Ramos (cell line): ENCODE data around the gene AGAP3.

ENCODE experiments used
- in situ Hi-C: fragments of 300-500 bp; cut with MboI; formaldehyde crosslinking; loops from one replicate; pipeline ENCODE4 v1.14.3; 2022; ENCODE audit warnings: low sequenced_read_pairs; ENCODE audit not compliant: unreplicated experiment

The AGAP3 gene

GRCh38 chr7:151175793-151176311 is 89.6 kb downstream of the AGAP3 start:
- in situ Hi-C loops: no loop called here

DNA sequence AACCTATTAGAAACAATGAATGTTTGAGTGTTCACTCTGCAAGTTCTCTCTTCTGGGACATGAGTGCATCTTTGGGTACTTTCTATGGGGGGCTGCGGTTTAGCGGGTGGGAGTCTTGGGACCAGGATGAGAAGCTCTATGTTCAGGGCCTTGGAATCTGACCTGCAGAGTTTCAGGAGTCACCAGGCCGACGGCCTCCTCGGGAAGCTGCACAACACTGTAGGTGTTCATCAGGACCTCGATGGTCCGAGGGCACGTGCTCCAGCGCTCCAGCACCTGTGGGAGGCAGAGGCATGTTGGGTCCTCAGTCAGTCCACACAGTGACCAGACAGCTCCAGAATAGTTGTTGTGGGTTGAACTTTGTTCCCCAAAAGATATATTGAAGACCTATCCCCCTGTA is 90.1 kb downstream of the AGAP3 start:
- in situ Hi-C loops: no loop called here

GRCh38 chr7:151177310-151177709 is 91.0 kb downstream of the AGAP3 start:
- in situ Hi-C loops: no loop called here

DNA sequence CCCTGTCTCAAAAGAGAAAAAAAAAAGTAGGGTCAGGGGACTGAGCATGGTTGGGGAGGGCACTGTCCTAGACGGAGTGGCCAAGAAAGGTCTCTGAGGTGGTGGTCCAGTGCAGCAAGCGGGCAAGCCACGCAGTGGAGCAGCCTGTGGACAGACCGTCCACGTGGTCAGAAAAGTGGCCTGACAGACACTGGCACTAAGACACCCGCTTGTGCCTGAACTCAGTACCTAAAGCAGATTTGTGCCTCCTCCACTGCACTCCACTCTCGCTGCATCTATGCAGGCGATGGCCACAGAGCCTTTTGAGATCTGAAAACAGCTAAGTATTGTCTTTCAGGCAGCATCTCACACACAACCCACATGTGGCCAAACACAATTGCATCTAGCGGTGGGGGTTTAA is 92.0 kb downstream of the AGAP3 start:
- in situ Hi-C loops: no loop called here

DNA sequence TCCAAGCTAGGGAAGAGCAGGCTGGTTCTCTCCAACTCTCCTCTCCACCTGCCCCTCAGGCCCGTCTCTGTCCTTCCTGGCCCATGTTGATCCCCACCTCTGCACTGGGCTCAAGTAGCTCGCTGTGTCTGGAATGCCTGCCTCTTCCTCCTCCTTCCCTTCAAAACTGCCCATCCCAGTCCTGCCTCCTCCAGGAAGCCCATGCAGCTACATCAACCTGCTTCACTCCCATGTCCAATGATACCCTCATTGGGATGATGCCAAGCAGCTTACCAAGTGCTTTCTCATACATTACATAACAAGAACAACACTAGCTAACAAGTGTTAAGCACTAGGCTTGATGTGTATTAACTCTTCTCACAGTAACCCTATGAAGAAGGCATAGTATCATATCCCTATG is 92.6 kb downstream of the AGAP3 start:
- in situ Hi-C loops: no loop called here

- in situ Hi-C loops: no loop called here
Observed at GRCh38 chr7:151179287-151179860, 93.1 kb downstream of the AGAP3 start.

DNA sequence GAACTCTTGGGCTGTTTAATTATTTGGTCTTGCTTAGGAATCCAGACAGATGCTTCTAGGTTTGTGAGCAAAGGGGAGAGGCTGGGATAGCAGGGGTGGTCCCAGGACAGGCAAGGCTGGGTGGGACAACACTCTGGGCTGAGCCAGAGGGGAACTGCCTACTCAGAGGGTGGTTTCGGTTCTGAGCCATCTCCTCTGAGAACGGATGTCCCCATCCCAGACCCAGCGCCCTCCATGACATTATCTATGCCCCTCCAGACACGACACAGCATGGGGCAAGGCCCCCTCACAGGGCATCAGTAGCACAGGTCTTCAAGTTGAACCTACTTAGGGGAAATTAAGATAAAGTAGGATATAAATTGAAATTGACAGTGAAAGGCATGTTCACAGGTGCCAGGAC is 93.7 kb downstream of the AGAP3 start:
- in situ Hi-C loops: no loop called here

DNA sequence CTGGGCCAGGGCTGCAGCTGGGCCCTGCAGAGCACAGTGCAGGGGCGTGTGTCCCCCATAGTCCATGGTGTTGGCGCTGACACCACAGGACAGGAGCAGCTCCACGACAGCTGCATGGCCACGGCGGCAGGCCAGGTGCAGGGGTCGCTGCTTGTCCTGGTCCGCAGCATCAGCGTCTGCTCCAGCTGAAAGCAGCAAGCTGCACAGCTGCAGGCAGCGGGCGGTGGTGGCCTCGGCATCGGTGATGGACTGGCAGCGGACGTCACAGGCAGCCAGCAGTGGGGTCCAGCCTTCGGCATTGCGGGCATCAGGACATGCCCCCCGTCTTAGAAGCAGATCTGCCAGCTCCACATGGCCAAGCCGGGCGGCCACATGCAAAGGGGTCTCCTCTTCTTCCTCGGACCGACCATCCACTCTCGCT is 94.7 kb downstream of the AGAP3 start:
- in situ Hi-C loops: no loop called here

DNA sequence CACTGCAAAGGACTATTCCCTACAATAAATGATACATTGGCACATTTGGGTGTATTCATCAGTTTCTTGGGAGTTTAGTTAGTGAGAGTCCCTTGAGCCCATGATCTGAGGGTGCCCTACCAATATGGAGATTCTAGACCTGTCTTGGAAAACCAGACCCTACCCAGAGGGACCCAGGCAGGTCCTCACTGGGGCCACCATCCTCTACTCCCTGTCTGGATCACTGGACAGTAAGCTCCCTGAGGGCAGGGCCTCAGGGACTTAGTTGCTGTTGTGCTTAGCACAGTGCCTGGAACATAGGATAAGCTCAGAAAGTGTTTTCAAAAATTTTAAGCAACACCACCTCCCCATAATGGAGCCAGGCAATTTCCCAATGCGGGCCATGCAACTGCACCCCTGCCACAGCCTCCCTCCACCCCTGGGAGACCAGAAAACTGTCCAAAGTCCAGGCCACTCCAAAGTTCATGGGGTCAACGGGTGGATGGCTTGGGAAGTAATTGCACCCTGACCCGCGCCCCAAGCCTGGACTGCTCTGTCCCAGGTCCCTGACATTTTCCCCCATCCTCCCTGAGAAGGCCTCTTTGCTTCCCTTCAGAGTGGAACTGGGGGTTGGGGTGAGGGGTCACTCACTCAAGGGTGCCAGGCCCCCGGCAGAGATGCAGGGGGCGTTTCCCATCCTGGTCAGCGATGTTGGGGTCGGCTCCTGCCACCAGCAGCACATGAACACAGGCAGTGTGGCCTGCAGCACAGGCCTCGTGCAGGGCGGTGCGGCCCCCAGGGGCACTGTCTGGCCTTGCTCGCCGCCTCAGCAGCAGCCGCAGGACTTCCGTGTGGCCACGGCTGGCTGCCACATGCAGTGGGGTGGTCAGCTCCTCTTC is 99.7 kb downstream of the AGAP3 start:
- in situ Hi-C loops: no loop called here

- in situ Hi-C loops: no loop called here
Observed at GRCh38 chr7:151186640-151187408, 100.5 kb downstream of the AGAP3 start, which contains the start of gene ASB10. Gene ASB10 (minus strand): TSS chr7:151187250. CDS start chr7:151187130, 120 bp downstream.

GRCh38 chr7:151187409-151188251 is 101.4 kb downstream of the AGAP3 start:
- in situ Hi-C loops: no loop called here

DNA sequence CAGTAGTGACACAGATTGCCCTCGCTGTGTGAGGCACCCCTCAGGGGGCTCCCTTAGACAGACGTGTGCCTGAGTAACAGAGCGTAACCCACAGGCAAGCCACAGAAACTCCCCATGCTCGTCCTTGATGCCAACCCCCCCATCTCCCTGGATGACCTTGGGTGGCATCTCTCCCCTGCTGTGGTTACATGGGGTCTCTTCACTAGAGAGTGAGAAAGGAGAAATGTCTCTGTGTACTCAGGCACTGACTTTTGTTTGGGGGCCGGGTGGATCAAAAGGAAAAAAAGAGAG is 101.9 kb downstream of the AGAP3 start:
- in situ Hi-C loops: no loop called here

DNA sequence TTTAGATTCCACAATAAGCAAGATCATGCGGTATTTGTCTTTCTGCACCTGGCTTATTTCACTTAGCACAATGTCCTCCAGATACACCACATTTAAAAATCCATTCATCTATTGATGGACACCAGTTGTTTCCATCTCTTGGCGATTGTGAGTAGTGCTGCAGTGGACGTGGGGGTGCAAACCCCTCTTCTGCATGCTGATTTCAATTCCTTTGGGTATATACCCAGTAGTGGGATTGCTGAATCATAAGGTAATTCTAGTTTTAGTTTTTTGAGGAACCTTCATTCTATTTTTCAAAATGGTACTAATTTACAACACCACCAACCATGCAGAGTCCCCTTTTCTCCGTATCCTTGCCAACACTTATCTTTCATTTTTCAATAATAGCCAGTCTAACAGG is 102.8 kb downstream of the AGAP3 start:
- in situ Hi-C loops: no loop called here

- in situ Hi-C loops: no loop called here
Observed at GRCh38 chr7:151191544-151191943, 105.3 kb downstream of the AGAP3 start.

DNA sequence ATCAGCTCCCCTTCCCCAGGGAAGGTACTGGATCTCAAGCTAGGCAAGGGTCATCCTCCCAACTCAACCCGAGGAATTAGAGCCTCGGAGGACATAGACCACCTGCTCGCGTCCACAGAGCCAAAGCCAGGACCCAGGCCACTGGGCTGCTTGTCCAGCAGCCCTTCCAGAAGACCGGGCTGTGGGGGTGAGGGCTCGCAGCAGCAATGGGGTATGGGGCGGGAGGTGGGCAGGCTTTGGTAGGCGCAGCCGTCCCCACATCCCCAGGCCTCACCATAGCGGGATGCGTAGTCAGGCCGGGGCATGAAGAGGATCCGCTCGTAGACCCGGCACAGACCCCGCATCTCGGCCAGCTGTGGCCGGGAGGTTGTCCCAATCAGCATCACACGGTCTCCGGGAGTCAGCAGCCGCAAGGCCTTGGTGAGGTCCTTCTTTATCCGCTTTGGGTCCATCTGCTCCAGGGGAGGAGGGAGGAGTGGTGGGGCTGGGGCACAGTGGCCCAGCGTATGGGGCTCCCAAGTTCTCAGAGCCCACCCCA is 105.8 kb downstream of the AGAP3 start:
- in situ Hi-C loops: no loop called here

DNA sequence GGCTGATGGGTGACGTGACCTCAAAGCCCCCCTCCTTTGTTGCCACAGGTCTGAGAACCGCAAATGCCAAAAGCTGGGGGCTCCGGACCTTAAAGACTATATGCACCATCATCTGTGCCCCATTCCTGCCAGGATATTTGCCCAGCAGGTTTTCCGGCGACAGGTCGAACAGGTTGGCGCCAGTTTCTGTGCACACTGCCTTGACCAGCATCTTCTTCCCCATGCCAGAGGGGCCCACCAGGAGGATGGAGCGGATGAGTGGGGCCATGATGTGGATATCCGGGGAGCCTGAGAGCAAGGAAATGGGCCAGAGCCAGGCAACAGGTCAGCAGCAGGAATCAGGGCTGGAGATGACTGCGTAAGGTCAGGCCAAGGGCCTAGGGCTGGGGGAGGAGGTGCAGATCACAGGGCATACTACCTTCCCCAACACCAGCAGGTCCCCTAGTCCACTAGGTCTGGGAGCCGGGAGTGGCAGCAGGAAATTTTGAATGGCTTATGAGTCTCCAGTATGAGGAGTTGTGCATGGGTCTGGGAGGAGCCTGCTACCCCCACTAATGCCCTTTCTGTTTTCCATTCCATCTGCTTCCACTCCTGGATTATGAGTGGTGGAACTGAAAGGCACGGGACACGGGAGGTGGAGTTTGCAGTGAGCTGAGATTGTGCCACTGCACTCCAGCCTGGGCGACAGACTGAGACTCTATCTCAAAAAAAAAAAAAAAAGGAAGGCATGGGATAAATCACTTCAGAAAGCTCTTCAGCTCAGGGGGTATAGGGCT is 107.1 kb downstream of the AGAP3 start:
- in situ Hi-C loops: no loop called here
